GM19397 (cell line): ENCODE data around the gene PGAM2.

ENCODE experiments used
- ATAC-seq: cut with Tn5 transposase; IDR thresholded peaks from one replicate; pipeline ENCODE4 v1.9.1; 2021; ENCODE audit warnings: mild to moderate bottlenecking, moderate library complexity; ENCODE audit not compliant: unreplicated experiment

Gene PGAM2

DNA sequence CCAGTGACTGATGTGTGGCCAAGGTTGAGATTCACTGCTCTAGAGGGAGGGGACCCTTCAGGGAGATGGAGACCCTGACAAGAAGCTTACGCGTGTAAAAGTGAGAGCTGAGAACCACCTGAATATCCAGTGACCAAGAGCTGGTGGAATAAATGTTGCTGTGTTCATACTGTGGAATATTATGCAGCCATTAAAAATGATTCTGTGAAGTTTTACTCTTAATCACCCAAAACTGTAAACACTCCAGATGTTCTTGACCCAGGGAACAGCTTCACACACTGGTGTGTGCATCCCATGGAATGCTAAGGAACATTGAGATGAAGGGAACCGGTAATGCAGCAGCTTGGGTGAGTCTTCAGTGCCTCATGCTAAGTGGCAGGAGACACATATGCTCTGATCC lies 21.3 kb upstream of the PGAM2 start:
- ATAC-seq = no peak

DNA sequence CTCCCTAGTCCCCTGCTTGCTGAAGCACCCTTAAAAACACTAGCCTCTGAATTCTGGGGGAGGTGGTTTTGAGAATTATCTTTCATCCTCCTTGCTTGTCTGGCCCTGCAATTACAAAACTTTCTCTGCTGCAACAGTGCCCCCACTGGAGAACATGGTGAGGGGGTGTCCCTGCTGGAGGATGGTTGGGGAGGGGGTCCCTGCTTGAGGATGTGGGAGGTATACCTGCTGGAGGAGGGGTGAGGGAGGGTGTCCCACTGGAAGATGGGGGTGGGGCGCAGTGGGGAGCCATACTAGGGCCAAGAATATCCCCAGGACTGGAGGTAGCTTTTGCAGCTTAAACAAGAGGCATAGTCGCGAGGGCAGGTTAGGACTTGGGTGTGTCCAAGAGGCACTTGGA lies 20.2 kb upstream of the PGAM2 start:
- no peak for ATAC-seq

DNA sequence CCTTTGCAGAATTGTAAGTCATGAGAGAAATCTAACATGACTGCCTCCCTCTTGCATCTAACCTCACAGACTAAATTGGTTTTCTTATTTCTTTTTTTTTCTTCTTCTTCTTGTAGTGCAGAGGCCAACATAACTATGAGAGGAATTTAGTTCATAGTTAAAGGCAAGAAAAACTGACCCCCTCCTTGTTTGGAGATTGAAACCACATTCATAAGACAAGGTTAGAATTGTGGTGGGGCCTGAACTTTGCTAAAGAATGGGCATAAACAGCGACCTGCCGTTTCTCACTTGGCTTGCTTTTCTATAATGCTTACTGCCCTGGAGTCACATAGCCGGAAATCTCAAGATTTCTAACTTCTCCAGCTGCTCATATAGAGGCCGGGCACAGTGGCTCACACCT lies 19.3 kb upstream of the PGAM2 start:
- no peak for ATAC-seq

DNA sequence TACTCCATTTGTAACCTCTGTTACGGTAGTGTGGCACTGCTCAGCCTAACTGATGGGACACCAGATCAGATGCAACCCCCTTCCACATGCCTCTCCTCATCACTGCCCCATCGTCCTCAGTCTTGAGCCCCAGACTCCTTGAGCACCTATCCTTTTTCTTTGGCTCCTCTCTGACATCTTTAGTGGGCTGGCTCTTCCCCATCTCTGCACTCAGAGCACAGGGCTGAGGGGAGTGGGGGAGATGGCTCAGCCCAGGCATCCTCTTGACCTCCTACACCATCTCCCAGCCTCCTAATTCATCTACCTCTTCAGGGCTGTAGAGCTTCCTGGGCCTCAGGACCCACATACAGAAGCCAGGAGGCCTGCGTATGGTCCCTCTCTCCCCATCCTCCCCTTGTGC lies 18.4 kb upstream of the PGAM2 start:
- no peak for ATAC-seq

DNA sequence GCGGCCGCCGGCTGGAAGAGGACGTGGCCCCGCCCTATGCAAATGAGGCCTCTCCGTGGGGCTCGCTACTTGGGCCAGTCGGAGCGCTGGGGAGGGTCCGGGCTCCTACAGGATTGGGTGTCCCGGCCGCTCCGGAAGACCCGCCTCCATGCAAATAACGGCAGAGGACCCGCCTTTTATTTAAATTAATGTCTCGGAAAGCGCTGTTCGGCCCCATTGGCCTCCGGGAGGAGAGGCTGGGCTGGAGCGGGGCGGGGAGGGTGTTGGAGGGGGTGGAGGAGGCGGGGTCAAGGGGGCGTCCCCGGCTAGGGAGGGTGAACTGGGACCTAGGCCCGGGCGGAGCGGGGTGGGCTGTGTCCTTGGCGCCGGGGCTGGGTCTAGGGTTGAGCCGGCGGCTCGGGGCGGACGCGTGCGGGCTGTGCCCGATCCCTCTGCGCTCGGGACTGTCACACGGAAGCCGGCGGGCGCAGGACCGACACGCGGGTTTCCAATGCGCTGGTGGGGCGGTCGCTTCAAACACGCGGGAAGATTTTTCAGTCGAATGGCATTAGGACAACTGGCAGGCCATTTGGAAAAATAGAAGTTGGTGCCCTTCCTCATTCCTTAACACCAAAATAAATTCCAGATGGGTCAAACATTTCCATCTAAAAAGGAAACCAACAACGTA lies 17.3 kb upstream of the PGAM2 start:
- peak; percentile 94 for ATAC-seq

DNA sequence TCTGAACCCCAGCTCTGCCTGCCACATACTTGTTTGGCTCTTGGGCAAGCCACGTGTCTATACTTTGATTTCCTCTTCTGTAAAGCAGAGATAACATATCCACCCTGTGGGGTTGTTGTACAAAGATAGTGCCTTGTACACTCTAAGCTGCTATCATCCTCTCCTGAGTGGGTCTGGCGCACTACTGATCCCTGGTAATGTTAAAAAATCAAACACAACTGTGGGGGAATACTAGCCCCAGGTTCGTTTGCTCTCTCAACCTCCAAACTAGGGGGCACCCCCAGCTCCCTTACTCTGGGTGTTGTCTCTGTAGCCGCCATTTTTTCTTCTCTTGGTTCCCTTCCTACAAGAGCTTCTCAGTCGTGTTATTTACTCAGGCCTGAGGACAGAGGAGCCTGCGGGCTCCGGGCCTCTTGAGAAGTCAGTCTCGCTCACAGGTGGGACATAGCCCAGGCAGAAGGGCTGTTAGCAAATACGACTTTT lies 15.9 kb upstream of the PGAM2 start:
- ATAC-seq = no peak

DNA sequence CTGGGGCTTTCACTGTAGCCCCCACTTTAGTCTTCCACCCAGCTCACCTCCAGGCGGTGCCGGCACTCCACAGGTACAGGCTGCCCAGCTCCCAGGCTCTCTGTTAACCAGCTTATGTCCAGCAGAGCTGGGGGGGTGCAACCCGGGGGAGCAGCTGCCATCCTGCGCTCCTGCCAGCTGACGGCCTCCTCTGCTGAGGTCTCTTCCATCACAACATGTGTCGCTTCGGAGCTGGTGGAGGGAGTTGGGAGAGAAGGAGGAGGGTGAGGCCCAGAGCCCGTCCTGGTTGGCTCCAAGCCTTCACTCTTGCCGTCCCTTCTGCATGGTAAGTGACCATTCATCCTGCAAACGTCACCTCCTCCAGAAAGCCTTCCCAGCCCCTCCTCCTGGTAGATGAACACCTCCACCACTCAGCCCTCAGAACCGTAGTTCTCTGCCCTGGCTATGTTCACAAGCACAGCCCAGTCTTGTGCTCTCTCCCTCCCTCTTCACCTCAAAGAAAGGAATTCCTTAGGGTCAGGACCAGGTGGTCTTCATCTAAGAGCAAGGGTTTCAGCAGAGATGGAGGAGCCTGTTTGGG lies 15.4 kb upstream of the PGAM2 start:
- no peak for ATAC-seq

DNA sequence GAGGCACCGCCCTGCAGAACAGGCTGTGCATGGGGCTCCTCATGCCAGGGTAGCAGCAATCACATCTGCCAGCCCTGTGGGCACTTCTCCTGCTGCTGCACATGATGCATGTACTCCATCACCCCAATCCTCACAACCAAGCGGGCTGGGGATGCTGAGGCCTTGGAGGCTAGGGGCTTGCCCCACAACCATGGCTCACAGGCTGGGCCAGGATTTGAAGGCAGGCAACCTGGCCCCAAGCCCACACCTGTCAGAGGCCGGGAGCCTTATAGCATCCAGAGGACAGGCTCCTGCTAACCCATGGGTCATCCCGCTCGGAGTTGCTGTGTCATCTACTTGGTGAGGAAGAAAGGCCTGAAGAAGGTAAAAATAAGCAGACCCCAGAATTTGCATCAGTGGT lies 14.8 kb upstream of the PGAM2 start:
- no peak for ATAC-seq

DNA sequence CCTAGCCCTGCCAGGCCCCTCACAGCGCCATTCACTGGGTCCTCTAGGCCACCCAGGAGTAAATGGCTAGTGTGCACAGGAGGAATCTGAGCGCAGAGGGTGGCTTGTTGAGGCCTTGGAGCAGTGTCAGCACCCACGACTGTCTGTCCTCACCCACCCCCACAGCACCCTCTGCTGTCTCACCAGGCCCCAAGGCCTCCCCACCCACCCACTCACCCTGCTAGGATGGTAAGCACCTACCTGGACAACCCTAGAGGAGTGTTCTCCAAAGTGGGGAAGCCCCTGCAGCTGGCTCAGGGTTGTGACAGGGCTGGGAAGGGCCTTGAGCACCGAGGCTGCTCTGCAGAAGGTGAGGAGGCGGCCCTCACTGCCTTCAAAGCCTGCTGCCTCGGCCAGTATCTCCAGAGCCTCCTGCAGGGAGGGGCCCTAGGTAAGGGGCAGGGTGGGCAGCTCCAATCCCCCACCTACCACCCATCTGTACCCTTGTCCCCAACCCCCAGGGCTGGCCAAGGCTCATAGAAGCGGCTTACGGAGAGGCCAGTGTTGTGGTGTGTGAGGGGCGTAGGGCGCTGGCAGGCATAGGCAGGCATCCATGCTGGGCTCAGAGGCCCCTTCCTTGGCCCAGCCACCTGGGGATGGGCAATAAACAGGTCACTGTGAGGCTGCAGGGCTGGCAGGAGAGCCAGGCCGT lies 14.1 kb upstream of the PGAM2 start:
- ATAC-seq = no peak

DNA sequence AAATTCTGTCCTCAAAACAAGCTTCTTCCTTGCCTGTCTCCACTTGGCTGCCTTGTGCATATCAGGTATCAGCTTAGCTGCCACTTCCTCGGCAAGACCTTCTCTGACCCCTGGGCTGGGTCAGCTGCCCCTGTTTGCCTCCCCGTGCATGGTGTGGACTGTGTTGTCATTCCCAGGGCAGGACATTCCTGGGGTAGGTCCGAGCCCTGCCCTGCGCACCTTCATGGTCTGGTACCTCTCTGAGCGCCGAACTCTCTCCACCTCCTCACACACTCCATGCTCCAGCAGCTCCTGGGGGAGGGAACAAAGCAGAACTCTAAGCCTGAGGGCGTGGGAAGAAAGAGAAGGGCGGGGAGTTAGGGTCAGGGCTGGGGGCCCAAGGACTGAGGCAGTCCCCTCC lies 13.2 kb upstream of the PGAM2 start:
- no peak for ATAC-seq

DNA sequence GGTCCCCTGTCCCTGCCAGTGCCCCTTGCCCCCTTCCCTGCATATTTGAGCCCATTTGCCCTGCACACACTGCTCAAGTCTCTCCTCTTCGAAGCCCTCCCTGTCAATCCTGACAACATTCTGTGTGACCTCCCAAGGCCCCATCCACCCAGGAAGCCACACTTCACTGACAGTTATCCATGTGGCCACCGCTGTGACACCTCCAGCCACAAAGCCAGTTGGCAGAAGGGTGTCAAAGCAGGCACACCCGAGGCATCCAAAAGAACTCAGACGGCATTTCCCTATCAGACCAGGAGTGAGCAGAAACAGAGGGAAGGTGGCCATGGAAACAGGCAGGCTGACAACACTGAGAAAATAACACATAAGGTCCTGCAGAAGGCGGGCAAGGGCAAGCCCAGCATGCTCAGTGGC lies 12.3 kb upstream of the PGAM2 start:
- no peak for ATAC-seq

DNA sequence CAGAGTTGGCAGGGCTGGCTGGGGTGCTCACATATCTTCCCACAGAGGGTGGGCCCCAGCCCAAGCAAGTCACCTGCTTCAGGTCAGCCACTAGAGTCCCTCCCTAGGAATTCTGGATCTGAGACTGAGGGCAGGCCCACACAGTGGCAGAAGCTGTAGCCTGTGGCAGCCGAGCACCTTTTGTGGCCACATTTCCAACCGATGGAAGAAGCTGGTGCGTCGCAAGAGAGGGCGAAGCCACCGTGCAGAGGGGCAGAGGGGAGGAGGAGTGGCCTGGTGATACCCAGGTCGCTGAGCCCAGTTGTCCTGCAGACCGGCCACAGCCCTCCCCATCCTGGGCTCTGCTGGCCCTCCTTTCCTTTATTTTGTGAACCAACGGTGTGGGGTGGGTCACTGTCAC lies 11.7 kb upstream of the PGAM2 start:
- ATAC-seq = no peak

DNA sequence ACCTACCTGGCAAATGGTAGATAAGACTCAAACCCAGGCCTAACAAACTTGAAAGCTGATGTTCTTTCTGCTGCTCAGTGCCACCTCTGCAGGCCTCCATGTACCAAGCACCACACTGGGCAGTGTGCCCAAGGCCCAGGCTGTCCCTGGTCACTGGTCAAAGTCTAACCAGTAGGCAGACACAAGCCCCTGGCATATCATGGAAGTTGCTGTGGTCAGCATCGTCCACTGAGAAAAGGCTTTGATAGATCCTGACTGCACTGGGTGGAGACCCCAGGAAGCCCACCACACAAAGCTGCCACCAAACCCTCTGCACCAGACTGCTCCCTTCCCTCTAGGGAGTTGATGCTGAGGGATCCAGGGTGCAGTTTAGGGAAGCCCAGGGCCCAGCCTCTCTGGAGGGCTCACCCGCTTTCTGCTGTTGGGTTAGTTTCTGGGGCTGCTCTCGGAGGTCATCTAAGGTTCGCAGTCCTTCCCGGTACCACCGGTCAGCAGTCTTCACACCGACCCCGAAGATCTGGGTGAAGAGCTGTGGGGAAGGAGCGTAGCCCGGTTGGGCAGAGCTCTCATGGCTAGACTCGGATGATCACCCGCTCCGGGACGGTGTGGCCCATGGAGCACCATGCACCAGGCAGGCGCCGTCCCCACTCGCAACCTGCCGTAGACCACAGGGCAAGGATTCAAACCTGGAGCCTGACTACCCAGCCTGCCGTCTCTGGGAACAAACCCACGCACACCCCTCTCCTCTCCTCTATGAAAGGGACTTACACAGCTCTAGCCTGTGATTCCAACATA lies 10.9 kb upstream of the PGAM2 start:
- no peak for ATAC-seq

DNA sequence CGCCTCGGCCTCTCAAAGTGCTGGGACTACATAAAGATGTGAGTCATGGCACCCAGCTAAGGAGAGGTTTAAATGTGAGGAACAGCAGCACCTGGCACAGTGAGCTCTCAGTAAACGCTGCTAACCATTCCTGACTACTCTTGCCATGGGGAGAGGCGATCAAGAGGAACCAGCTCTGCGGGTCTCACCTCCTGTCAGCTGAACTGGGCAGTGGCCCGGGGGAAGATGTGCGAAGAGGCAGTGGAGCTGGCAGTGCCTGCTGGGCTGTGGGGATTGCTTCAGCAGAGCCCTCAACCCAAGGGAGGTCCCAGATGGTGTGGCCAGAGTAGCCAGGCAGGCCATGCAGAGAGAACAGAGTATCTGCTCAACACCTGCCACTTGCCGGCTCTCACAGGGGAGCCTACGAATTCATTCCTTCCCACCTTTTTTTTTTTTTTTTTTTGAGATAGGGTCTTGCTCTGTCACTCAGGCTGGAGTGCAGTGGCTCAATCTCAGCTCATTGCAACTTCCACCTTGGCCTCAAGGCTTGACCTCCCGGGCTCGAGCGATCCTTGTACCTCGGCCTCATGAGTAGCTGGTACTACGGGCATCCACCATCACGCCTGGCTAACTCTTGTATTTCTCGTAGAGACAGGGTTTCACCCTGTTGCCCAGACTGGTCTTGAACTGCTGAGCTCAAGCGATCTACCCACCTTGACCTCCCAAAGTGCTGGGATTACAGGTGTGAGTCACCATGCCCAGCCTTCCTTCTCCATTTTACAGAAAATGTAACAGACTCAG lies 10.1 kb upstream of the PGAM2 start:
- no peak for ATAC-seq

DNA sequence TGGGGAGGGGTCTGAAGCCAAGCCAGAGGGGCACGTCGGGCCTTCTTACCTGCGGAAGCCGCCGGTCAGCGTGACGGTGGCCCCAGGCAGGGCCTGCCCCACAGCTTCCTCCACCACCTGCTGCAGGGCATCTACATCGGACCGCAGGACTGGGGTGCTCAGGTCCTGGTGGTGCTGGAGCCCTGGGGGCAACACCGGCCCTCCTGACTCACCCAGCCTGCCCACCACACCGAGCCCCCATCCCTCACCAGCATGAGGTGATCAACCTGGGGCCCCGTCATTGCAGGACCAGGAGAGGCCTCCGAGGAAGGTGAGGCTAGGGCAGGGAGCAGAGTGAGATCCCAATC lies 9.0 kb upstream of the PGAM2 start:
- no peak for ATAC-seq

DNA sequence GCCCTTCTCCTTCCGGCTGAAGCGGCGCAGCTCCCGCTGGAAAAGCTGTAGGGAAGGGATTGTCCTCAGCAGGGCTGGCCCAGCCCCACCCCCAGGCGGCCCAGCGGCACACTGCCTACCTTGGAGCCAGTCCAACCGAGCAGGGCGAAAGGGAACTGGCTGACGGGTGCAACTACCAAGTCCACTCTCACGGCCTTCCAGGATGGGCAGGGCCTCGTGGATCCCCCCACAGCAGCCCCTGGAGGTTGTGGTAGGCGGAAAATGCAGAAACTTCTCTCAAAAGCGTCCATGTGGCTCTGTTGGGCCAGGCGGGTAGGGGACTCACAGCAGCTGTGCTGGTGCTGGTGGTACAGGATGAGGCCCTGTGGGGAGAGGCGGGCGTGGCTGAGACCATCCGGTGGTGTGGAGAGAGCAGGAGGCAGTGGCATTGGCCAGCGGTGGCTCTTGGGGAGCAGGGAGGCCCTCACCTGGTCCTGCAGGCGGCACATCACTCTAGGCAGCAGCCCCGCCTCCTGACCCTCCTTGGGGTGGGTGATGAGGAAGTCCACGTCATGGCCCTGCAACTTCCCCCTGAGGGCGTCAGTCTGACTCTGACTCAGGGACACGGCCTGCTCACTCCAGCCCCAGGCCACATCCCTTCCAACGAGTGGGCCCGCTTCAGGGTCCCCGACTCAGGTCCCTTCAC lies 8.4 kb upstream of the PGAM2 start:
- ATAC-seq = no peak

DNA sequence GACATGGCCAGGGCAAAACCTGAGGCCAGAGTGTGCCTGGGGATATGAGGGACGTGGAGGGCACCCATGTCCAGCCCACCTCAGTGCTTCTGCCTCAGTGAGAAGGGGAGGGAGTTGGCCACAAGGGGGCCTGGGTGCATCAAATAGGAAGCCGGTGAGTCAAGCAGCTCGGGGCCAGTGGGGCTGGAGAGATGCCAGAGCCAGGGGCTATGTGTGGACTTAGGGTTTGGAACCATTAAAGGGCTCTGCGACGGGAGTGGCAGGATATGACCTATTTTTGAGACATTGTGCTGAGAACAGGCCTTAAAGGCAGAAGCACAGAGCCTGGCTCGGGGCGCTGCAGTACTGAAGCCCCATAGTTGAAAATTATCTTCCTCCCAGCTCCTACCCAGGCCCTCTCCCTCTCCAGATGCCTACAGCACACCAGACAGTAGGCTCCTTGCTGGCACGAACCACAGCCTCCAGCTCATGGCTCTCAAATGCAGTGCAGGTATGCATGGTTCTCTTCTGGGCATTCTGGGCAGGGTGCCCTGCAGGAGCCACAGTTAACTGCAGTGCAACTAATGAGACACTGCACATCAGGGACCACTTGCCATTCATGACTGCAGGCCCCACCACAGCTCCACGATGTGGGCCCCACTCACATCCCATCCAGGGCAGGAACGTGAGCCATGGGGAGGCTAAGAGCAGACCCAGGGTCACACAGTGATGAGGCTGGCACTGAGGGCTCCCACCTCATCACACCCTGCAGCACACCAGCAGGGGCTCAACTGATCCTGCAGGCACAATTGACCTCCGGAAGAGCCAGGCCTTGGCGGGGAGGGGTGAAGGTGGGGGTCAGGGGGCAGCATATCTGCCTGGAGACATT lies 7.2 kb upstream of the PGAM2 start:
- ATAC-seq = no peak

DNA sequence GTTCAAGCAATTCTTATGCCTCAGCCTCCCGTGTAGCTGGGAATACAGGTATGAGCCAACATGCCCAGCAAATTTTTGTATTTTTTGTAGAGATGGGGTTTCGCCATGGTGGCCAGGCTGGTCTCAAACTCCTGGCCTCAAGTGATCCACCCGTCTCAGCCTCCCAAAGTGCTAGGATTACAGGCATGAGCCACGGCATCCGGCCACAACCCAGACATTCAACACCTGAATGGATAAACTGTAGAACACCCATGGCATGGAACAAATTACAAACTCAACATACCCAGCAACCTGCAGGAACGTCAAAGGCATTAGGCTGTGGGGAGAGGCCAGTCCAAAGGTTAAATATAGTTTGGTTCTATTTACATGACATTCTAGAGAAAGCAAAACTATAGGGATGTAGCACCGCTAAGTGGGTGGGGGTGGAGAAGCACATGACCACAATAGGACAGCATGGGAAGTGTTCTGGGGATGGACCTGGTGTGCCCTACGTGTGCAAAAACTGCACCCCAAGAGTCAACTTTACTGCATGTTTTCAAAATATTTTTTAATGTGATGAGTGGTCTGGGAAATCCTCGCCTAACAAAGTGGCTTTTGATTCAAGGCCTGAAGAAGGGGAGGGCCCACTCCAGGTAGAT lies 6.5 kb upstream of the PGAM2 start:
- ATAC-seq = no peak

DNA sequence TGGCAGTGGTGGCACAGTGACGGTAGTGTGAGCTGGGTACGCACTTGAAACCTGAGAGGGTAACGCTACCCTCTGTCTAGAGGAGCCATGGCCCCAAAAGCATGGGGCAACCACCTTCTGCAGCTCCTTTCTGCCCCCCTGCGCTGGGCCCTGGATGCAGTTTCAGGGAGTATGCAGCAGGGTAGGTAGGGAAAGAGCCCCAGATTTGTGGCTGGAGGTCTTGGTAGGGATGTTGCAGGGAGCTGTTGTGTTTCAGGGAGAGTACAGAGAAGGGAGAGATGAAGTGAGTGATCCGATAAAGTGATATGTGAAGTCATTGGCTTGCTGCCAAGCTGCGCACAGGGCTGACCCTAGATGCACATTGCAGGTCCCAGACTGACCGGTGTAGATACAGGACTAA lies 2.7 kb upstream of the PGAM2 start:
- ATAC-seq = no peak
